Measurements from ENCODE around the gene ESYT3. TPM values are rescaled to one million over a fixed set of nuclear protein-coding genes. Genes with fewer than 3 reads are reported as not detected.

ESYT3 gene
- total RNA-seq, 1 experiment from 2014 or later, result 2.6 TPM

- Histone ChIP-seq H3K36me3 (ENCODE audit: control insufficient read depth, insufficient read depth, low read length) (no peaks in the 10 kb centered on the region), H3K4me1 (ENCODE audit: control insufficient read depth, insufficient read depth, low read length) (no peaks in the 10 kb centered on the region), H3K27me3 (ENCODE audit: control insufficient read depth, insufficient read depth, low read length) (peaks cover 4% of the 10 kb centered on the region; the same call in 1 of the 2 replicates), H3K27ac (ENCODE audit: low read length) (no peak overlapping the region), H3K9me3 (ENCODE audit: control insufficient read depth, insufficient read depth, low read depth, low read length) (no peaks in the 10 kb centered on the region; the same call in 1 of the 2 replicates), H3K4me3 (ENCODE audit: low read depth in 2 of 2, low read length in 2 of 2) (no peak overlapping the region)
- ATAC-seq, result no peak
- intact Hi-C loops (cut with micrococcal nuclease; ENCODE audit: unreplicated experiment) (no loop called here), in situ Hi-C loops (cut with HindIII; ENCODE audit: low pct_unique_long_range_greater_than_20kb, low sequenced_read_pairs) (no loop called here)
- no peak for TF ChIP-seq SIN3A (IDR thresholded peaks at IDR 0.05; ENCODE audit: borderline replicate concordance, insufficient read depth, low read depth, low read length)
- no peak for TF ChIP-seq POLR2AphosphoS5 (IDR thresholded peaks at IDR 0.05; ENCODE audit: low read depth, low read length)
- TF ChIP-seq REST (IDR thresholded peaks at IDR 0.05; ENCODE audit: insufficient read depth in 1 of 2, low read depth in 2 of 2, low read length in 1 of 2), result no peak
- TF ChIP-seq CTCF (IDR thresholded peaks at IDR 0.05), result no peak
- TF ChIP-seq TCF7L2 (IDR thresholded peaks at IDR 0.05; ENCODE audit: low read depth, low read length), result no peak
- no peak for DNase-seq (ENCODE audit: low read depth, low spot score)
- BruUV-seq (replicated peaks), result no TSS peak
- ChIA-PET CTCF (no interaction called here), POLR2A (no interaction called here)
Measured at GRCh38 chr3:138432576-138433240, 1.7 kb upstream of the ESYT3 start.

GRCh38 chr3:138433892-138434275 is 532 bp upstream of the ESYT3 start:
- ATAC-seq (no peak), DNase-seq (ENCODE audit: low read depth, low spot score) (no peak)
- no peak overlapping the region for H3K27ac ChIP-seq (ENCODE audit: low read length)
- no peaks in the 10 kb centered on the region for H3K36me3 ChIP-seq (ENCODE audit: control insufficient read depth, insufficient read depth, low read length)
- H3K9me3 ChIP-seq (ENCODE audit: control insufficient read depth, insufficient read depth, low read depth, low read length), result no peaks in the 10 kb centered on the region; the same call in 1 of the 2 replicates
- peak overlapping the region; percentile 45 to 56 for H3K4me3 ChIP-seq (ENCODE audit: low read depth in 2 of 2, low read length in 2 of 2)
- no peaks in the 10 kb centered on the region for H3K4me1 ChIP-seq (ENCODE audit: control insufficient read depth, insufficient read depth, low read length)
- H3K27me3 ChIP-seq (ENCODE audit: control insufficient read depth, insufficient read depth, low read length), result peaks cover 4% of the 10 kb centered on the region; the same call in 1 of the 2 replicates
- in situ Hi-C loops (cut with HindIII; ENCODE audit: low pct_unique_long_range_greater_than_20kb, low sequenced_read_pairs), result no loop called here
- ChIA-PET POLR2A (no interaction called here), CTCF (interaction anchor here (0.6 to 0.7 kb wide), 2 partner anchors 16 to 63 kb away, joined by 3 to 4 read pairs; no protein-coding TSS in a partner anchor)
- no peak for TF ChIP-seq POLR2AphosphoS5 (IDR thresholded peaks at IDR 0.05; ENCODE audit: low read depth, low read length)
- TF ChIP-seq CTCF (IDR thresholded peaks at IDR 0.05), result no peak
- intact Hi-C loops (cut with micrococcal nuclease; ENCODE audit: unreplicated experiment), result no loop called here
- BruUV-seq (replicated peaks), result no TSS peak

Measured in Panc1 (cell line).